GM23248 (cell line): Measurements from ENCODE around the gene TBC1D22A.

ENCODE experiments used
- EZH2 ChIP-seq: fragments of 200-600 bp; sonication (generic); IDR thresholded peaks from 2 replicates; pipeline ENCODE4 v1.6.1; 2018; ENCODE audit warnings: antibody characterized with exemption, mild to moderate bottlenecking; ENCODE audit not compliant: insufficient read depth, poor library complexity, severe bottlenecking
- EZH2phosphoT487 ChIP-seq: fragments of 200-600 bp; sonication (generic); IDR thresholded peaks from 2 replicates; pipeline ENCODE4 v1.6.1; 2018; ENCODE audit warnings: antibody characterized with exemption, moderate library complexity, mild to moderate bottlenecking, low read depth; ENCODE audit not compliant: insufficient read depth

- TF ChIP-seq EZH2 (no peak), EZH2phosphoT487 (no peak)
These were observed 107.5 kb downstream of the TBC1D22A start for GRCh38 chr22:46869831-46870441.
